HEK293T (cell line): ENCODE data around the gene SMARCAL1.
"Not testable (repeated sequence)": the region's sequence is repeated elsewhere in the genome, so short reads cannot be mapped to it uniquely, and the experiment has no call there.

ENCODE experiments used
- ARNT ChIP-seq: fragments of 450-650 bp; IDR thresholded peaks from 2 replicates; pipeline ENCODE4 v1.6.1; 2017; ENCODE audit warnings: mild to moderate bottlenecking
- TARDBP ChIP-seq: fragments of 450-650 bp; IDR thresholded peaks from 2 replicates; pipeline ENCODE4 v1.6.1; 2016

GRCh38 chr2:216384409-216384808, 27.9 kb upstream of the SMARCAL1 start:
- TF ChIP-seq TARDBP, ARNT: not testable (repeated sequence)
